Activated CD8-positive, alpha-beta T cell treated with anti-CD3 and anti-CD28 coated beads for 36 hours (primary cell): ENCODE results near the gene OR2V1. TPM values are rescaled to one million over a fixed set of nuclear protein-coding genes. Genes with fewer than 3 reads are reported as not detected.

Source experiments
- ATAC-seq: fragments of 200-7000 bp; cut with Tn5 transposase; one replicate; pipeline ENCODE4 v1.10.0; 2021; ENCODE audit warnings: mild to moderate bottlenecking, moderate library complexity
- CTCF ChIA-PET: fragments of 350-600 bp; sonication (Branson Sonifier 250); formaldehyde crosslinking; loops from one replicate; lab custom pipeline; 2021; ENCODE audit warnings: antibody characterized with exemption; lab: Charles Lee
- POLR2A ChIA-PET: fragments of 350-600 bp; sonication (Branson Sonifier 250); formaldehyde crosslinking; loops from one replicate; lab custom pipeline; 2021; ENCODE audit warnings: antibody characterized with exemption; lab: Charles Lee
- DNase-seq: peaks from one replicate; pipeline ENCODE4 v3.0.0-alpha.2; 2020
- H3K27ac Mint-ChIP-seq: one replicate; pipeline ENCODE4 v1.8.0; 2021; ENCODE audit warnings: mild to moderate bottlenecking, mixed read lengths
- H3K27me3 Mint-ChIP-seq: one replicate; pipeline ENCODE4 v1.8.0; 2021; ENCODE audit warnings: mixed read lengths
- H3K36me3 Mint-ChIP-seq: one replicate; pipeline ENCODE4 v1.8.0; 2021; ENCODE audit warnings: low read depth, mixed read lengths
- H3K4me1 Mint-ChIP-seq: one replicate; pipeline ENCODE4 v1.8.0; 2021; ENCODE audit warnings: low read depth, mixed read lengths
- H3K4me3 Mint-ChIP-seq: one replicate; pipeline ENCODE4 v1.8.0; 2021; ENCODE audit warnings: mild to moderate bottlenecking, moderate library complexity, mixed read lengths
- H3K9me3 Mint-ChIP-seq: one replicate; pipeline ENCODE4 v1.8.0; 2021; ENCODE audit warnings: mixed read lengths
- CTCF ChIP-seq: fragments of 200-600 bp; IDR thresholded peaks from one replicate; pipeline ENCODE4 v1.8.0; 2022; ENCODE audit warnings: antibody characterized with exemption, mild to moderate bottlenecking
- intact Hi-C: fragments of 100-400 bp; cut with micrococcal nuclease; formaldehyde crosslinking; loops from one replicate; pipeline ENCODE4 v1.10.0; 2022
- total RNA-seq, 2 experiments: library from RNA; stranded (reverse); gene quantifications; one replicate each; pipeline ENCODE4 v1.2.3, GENCODE V29; 2021

OR2V1 gene
- total RNA-seq, 2 experiments from 2014 or later: not detected

- no peaks in the 10 kb centered on the region for H3K9me3 Mint-ChIP-seq
- H3K27ac Mint-ChIP-seq: no peak overlapping the region
- DNase-seq (no peak), ATAC-seq (no peak)
- intact Hi-C loops: no loop called here
- H3K27me3 Mint-ChIP-seq: peaks cover 53% of the 10 kb centered on the region
- H3K36me3 Mint-ChIP-seq: no peaks in the 10 kb centered on the region
- ChIA-PET CTCF (no interaction called here), POLR2A (no interaction called here)
- H3K4me3 Mint-ChIP-seq: no peak overlapping the region
- H3K4me1 Mint-ChIP-seq: no peaks in the 10 kb centered on the region
- TF ChIP-seq CTCF: no peak
These were observed 1.4 kb downstream of the OR2V1 start for GRCh38 chr5:181129601-181130000.

- DNase-seq: no peak
- intact Hi-C loops: no loop called here
- Mint-ChIP-seq H3K36me3 (no peaks in the 10 kb centered on the region), H3K4me1 (no peaks in the 10 kb centered on the region), H3K4me3 (no peak overlapping the region), H3K27ac (no peak overlapping the region), H3K9me3 (no peaks in the 10 kb centered on the region), H3K27me3 (peaks cover 50% of the 10 kb centered on the region)
- POLR2A ChIA-PET: no interaction called here
- CTCF ChIA-PET: interaction anchor here (0.9 kb wide), 1 partner anchor 29 kb away, joined by 3 read pairs; no protein-coding TSS in a partner anchor
- TF ChIP-seq CTCF: no peak
- no peak for ATAC-seq
These were observed 2.9 kb downstream of the OR2V1 start for GRCh38 chr5:181127907-181128626.

- DNase-seq (no peak), ATAC-seq (no peak)
- Mint-ChIP-seq H3K27ac (no peak overlapping the region), H3K36me3 (no peaks in the 10 kb centered on the region), H3K27me3 (peaks cover 54% of the 10 kb centered on the region), H3K4me1 (no peaks in the 10 kb centered on the region), H3K4me3 (no peak overlapping the region), H3K9me3 (no peaks in the 10 kb centered on the region)
- CTCF ChIA-PET: no interaction called here
- POLR2A ChIA-PET: no interaction called here
- intact Hi-C loops: no loop called here
- no peak for TF ChIP-seq CTCF
These were observed 3.5 kb downstream of the OR2V1 start for GRCh38 chr5:181127456-181127855.

- H3K9me3 Mint-ChIP-seq: no peaks in the 10 kb centered on the region
- CTCF ChIA-PET: no interaction called here
- POLR2A ChIA-PET: no interaction called here
- H3K4me3 Mint-ChIP-seq: no peak overlapping the region
- DNase-seq (no peak), ATAC-seq (no peak)
- no peak overlapping the region for H3K27ac Mint-ChIP-seq
- intact Hi-C loops: no loop called here
- no peaks in the 10 kb centered on the region for H3K36me3 Mint-ChIP-seq
- peaks cover 55% of the 10 kb centered on the region for H3K27me3 Mint-ChIP-seq
- TF ChIP-seq CTCF: no peak
- H3K4me1 Mint-ChIP-seq: peaks cover 1% of the 10 kb centered on the region
These were observed 4.1 kb downstream of the OR2V1 start for GRCh38 chr5:181126841-181127240.

- ChIA-PET POLR2A (no interaction called here), CTCF (no interaction called here)
- TF ChIP-seq CTCF: no peak
- Mint-ChIP-seq H3K4me3 (no peak overlapping the region), H3K4me1 (peaks cover 1% of the 10 kb centered on the region), H3K36me3 (no peaks in the 10 kb centered on the region), H3K27me3 (peaks cover 55% of the 10 kb centered on the region), H3K27ac (no peak overlapping the region), H3K9me3 (no peaks in the 10 kb centered on the region)
- DNase-seq (no peak), ATAC-seq (no peak)
- intact Hi-C loops: no loop called here
These were observed 6.4 kb downstream of the OR2V1 start for GRCh38 chr5:181124526-181124925.
